Suprapubic skin (tissue), 4 donors: ENCODE measurements around the gene CCBE1. TPM values are rescaled to one million over a fixed set of nuclear protein-coding genes. Genes with fewer than 3 reads are reported as not detected.
"Not testable (repeated sequence)": the region's sequence is repeated elsewhere in the genome, so short reads cannot be mapped to it uniquely, and the experiment has no call there.

Experiments used
- DNase-seq, 2 donors: peaks; one replicate each; pipeline ENCODE4 v3.0.0-alpha.2; 2019; ENCODE audit warnings: low spot score in 2 of 2
- H3K27ac ChIP-seq: fragments of 200-600 bp; sonication (generic); one replicate; pipeline ENCODE4 v1.5.1; 2019
- H3K27me3 ChIP-seq: fragments of 200-600 bp; sonication (generic); one replicate; pipeline ENCODE4 v1.5.1; 2019
- H3K36me3 ChIP-seq: fragments of 200-600 bp; sonication (generic); one replicate; pipeline ENCODE4 v1.5.1; 2019
- H3K4me1 ChIP-seq: fragments of 200-600 bp; sonication (generic); one replicate; pipeline ENCODE4 v1.5.1; 2019
- H3K4me3 ChIP-seq: fragments of 200-600 bp; sonication (generic); one replicate; pipeline ENCODE4 v1.5.1; 2019; ENCODE audit warnings: mild to moderate bottlenecking
- H3K9me3 ChIP-seq: fragments of 200-600 bp; sonication (generic); one replicate; pipeline ENCODE4 v1.5.1; 2019
- EP300 ChIP-seq: sonication (generic); formaldehyde crosslinking; IDR thresholded peaks from one replicate; pipeline ENCODE4 v1.6.1; 2017; ENCODE audit warnings: antibody characterized with exemption
- POLR2A ChIP-seq, 2 donors: fragments of 450-650 bp; IDR thresholded peaks; one replicate each; pipeline ENCODE4 v1.6.1; 2017; ENCODE audit warnings: antibody characterized with exemption in 2 of 2, mild to moderate bottlenecking in 2 of 2, moderate library complexity in 2 of 2
- POLR2AphosphoS5 ChIP-seq, 3 donors: sonication (generic); formaldehyde crosslinking; IDR thresholded peaks; one replicate each; pipeline ENCODE4 v1.6.1; 2017; ENCODE audit warnings: antibody characterized with exemption in 3 of 3
- WGBS: methylation state at CpG from one replicate; pipeline ENCODE4 v1.1.5; 2018; 5-methylcytosine and 5-hydroxymethylcytosine counted together
- total RNA-seq, 4 donors: library from RNA; depleted of rRNA; stranded (reverse); fragments of >200 nt; gene quantifications; one replicate each; pipeline ENCODE4 v1.1.0, GENCODE V29; 2016
- TF ChIP-seq, protein P1 (sequence below), 2 donors: fragments of 200-600 bp in 1 of 2; fragments of 450-650 bp in 1 of 2; sonication (generic) in 1 of 2; IDR thresholded peaks; one replicate each; pipeline ENCODE4 v1.5.1; 2016 to 2019; ENCODE audit warnings: antibody characterized with exemption in 2 of 2, mild to moderate bottlenecking in 1 of 2, moderate library complexity in 1 of 2

Gene CCBE1
- total RNA-seq, 4 donors from 2014 or later: 0.81 to 3.7 (median 1.7) TPM

DNA sequence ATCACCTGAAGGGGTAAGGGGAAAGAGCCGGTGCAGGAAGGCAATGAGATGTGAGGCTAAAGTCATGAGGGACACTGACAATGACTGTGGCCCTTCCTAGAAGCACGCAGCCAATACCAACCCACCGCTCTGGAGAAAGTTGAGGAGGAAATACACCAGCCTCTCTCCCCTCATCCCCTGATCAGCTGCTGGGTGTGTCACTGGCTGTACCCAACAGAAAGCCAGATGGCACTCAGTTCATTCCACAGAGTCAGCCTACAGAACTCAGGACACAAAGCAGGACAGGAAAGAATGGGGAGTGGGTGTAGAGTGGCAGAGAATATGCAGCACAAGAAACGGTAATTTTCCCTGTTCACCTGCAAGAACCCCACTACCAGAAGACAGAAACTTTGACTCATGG, 29.7 kb downstream of the CCBE1 start:
- WGBS: 91% methylated on average over 4 of the region's 4 CpGs

DNA sequence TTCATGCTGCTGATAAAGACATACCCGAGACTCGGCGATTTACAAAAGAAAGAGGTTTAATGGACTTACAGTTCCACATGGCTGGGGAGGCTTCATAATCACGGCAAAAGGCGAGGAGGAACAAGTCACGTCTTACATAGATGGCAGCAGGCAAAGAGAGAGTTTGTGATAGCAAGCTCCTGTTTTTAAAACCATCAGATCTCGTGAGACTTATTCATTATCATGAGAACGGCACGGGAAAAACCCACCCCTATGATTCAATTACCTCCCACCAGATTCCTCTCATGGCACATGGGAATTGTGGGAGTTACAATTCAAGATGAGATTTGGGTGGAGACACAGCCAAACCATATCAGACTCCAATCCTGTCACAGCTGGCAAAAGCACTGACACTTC, 31.2 kb downstream of the CCBE1 start:
- H3K27me3 ChIP-seq, H3K4me1 ChIP-seq, H3K4me3 ChIP-seq, H3K9me3 ChIP-seq, DNase-seq, H3K27ac ChIP-seq, H3K36me3 ChIP-seq: not testable (repeated sequence)
- WGBS: 82% methylated on average over 9 of the region's 9 CpGs

More for the DNA sequence above, 29.7 kb downstream of the CCBE1 start:
- Histone ChIP-seq H3K27ac (no peak overlapping the region), H3K4me1 (peaks cover 6% of the 10 kb centered on the region), H3K9me3 (no peaks in the 10 kb centered on the region), H3K4me3 (no peak overlapping the region), H3K27me3 (no peaks in the 10 kb centered on the region), H3K36me3 (no peaks in the 10 kb centered on the region)
- TF ChIP-seq, protein P1, sequence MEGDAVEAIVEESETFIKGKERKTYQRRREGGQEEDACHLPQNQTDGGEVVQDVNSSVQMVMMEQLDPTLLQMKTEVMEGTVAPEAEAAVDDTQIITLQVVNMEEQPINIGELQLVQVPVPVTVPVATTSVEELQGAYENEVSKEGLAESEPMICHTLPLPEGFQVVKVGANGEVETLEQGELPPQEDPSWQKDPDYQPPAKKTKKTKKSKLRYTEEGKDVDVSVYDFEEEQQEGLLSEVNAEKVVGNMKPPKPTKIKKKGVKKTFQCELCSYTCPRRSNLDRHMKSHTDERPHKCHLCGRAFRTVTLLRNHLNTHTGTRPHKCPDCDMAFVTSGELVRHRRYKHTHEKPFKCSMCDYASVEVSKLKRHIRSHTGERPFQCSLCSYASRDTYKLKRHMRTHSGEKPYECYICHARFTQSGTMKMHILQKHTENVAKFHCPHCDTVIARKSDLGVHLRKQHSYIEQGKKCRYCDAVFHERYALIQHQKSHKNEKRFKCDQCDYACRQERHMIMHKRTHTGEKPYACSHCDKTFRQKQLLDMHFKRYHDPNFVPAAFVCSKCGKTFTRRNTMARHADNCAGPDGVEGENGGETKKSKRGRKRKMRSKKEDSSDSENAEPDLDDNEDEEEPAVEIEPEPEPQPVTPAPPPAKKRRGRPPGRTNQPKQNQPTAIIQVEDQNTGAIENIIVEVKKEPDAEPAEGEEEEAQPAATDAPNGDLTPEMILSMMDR (IDR thresholded peaks at IDR 0.05): no peak
- no peak for TF ChIP-seq POLR2AphosphoS5 (IDR thresholded peaks at IDR 0.05)
- no peak for TF ChIP-seq EP300
- no peak for TF ChIP-seq POLR2A (IDR thresholded peaks at IDR 0.05)
- no peak for DNase-seq

DNA sequence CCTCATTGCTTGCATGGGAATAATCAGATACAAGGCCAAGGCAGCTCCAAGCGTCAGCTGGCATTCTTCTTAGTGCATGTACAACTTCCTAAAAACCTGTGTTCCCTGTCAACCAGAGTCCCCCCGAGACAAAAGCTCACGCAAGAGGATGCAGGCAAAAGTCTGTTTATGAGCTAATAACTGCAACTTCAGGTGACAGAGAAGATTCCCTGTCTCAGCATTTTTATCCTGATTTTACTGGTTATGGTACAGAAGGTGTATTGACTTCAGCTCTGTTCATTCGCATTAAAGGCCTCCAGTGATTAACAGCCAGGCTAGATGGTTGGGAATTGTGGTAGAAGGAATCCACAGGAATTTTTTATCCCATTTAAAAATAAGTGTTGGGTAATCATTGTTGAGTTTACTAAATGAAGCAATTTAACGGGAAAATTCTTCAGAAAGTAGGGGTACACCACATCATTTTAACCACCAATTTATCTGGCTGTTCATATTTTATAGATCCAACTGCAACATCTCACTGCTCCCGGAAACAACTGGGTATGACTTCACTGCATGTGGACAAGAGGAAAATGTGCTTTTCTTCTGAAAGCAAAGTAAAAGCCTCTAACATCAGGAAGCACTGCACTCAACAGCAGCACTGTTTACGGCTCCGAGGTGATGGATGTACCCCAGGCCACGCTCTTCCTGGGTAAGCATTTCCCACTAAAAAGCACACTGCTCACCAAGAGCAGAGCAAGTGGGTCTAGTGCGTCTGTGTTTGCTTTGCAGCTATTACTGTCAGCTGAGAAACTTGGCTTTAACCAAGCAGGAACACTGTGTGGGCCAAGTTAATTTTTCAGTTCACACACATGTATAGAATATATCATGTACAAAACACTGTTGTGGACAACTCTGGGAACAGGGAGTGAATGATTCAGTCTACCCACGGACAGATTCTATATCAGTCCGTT, 31.9 kb downstream of the CCBE1 start:
- Histone ChIP-seq H3K27ac (no peak overlapping the region), H3K27me3 (no peaks in the 10 kb centered on the region), H3K36me3 (no peaks in the 10 kb centered on the region), H3K9me3 (no peaks in the 10 kb centered on the region), H3K4me1 (no peaks in the 10 kb centered on the region), H3K4me3 (no peak overlapping the region)
- WGBS: 77% methylated on average over 12 of the region's 12 CpGs
- TF ChIP-seq POLR2A (IDR thresholded peaks at IDR 0.05): no peak
- no peak for TF ChIP-seq POLR2AphosphoS5 (IDR thresholded peaks at IDR 0.05)
- no peak for DNase-seq

DNA sequence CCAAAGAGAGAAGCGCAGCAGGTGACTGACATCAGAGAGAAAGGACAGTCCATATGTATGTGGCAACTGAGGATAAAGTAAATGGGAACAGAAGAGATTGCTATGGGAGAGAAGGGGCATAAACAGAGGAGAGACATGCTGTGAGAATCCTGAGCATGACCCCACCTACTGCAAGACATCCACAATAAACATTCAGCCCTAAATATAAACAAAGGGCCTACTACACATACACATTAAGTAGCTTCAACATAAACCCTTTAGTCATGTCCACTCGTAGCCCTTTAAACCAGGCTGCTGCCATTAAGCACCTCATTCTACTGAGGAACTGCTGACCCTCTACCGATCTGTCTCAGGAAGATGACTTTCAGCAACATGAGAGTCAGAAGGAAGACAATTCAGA, 32.9 kb downstream of the CCBE1 start:
- H3K27ac ChIP-seq: no peak overlapping the region
- H3K4me3 ChIP-seq: no peak overlapping the region
- H3K36me3 ChIP-seq: no peaks in the 10 kb centered on the region
- H3K4me1 ChIP-seq: no peaks in the 10 kb centered on the region
- TF ChIP-seq, protein P1 (IDR thresholded peaks at IDR 0.05): no peak
- no peak for TF ChIP-seq POLR2AphosphoS5 (IDR thresholded peaks at IDR 0.05)
- no peak for TF ChIP-seq POLR2A (IDR thresholded peaks at IDR 0.05)
- no peak for TF ChIP-seq EP300
- 93% methylated on average over 3 of the region's 3 CpGs for WGBS
- no peaks in the 10 kb centered on the region for H3K9me3 ChIP-seq
- no peaks in the 10 kb centered on the region for H3K27me3 ChIP-seq
- DNase-seq: no peak

DNA sequence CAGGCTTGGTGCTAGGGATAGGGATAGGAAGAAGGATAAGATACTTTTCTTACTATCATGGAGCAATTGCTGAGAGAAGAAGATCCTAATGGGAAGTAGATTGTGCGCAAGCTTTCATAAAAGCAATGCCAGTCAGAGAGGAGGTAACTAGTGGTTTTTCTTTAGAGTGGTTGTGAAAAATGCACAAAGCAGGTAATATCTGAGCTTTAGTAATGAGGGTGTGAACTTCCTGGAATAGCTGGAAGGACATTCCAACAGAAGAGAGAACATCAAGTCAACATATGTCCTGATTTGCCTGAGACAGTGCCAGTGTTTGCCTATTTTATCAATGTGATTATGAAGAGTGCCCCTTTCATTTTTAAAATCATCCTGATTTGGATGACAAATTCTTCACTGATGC, 34.1 kb downstream of the CCBE1 start:
- Histone ChIP-seq H3K27ac (no peak overlapping the region), H3K4me1 (no peaks in the 10 kb centered on the region), H3K36me3 (no peaks in the 10 kb centered on the region), H3K4me3 (no peak overlapping the region), H3K9me3 (no peaks in the 10 kb centered on the region), H3K27me3 (no peaks in the 10 kb centered on the region)
- TF ChIP-seq POLR2A (IDR thresholded peaks at IDR 0.05): no peak
- no peak for TF ChIP-seq EP300
- TF ChIP-seq, protein P1 (IDR thresholded peaks at IDR 0.05): no peak
- no peak for TF ChIP-seq POLR2AphosphoS5 (IDR thresholded peaks at IDR 0.05)
- 97% methylated on average over 1 of the region's 1 CpG for whole genome bisulfite sequencing
- no peak for DNase-seq

DNA sequence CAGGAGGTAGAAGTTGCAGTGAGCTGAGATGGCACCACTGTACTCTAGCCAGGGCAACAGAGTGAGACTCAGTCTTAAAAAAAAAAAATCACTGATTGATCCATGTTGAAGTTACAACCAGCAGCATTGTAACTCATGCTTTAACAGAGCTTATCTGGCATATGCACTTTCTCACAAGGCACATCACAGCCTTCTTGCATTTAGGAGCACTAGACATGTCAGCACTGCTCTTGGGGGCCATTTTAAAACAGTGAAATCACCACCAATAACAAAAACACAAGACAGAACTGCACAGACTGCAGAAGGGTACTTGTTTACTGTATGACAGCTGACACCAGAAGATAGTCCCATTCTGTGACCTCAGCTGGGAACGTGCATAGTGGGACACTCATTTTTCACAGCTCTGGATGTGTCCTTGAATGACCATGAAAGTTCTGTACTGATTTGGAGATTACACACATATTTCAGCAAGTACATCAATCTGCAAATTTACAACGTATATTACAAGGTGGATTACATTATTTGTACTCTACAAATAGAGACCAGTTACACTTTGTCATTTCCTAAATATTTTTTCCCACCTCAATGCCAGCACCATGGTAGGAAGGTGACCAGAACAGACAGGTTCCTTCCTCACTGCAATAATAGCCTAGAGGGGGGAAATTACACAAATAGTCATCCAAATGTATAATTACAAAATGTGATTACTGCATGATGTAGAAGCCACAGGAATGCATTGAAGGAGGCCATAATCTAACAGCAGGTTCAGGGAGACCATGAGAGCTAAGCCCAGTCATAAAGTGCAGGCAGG, 35.1 kb downstream of the CCBE1 start:
- H3K27ac ChIP-seq: no peak overlapping the region
- no peaks in the 10 kb centered on the region for H3K9me3 ChIP-seq
- H3K4me1 ChIP-seq: no peaks in the 10 kb centered on the region
- TF ChIP-seq EP300: no peak
- no peak for TF ChIP-seq POLR2AphosphoS5 (IDR thresholded peaks at IDR 0.05)
- TF ChIP-seq POLR2A (IDR thresholded peaks at IDR 0.05): no peak
- TF ChIP-seq, protein P1 (IDR thresholded peaks at IDR 0.05): no peak
- H3K4me3 ChIP-seq: no peak overlapping the region
- no peak for DNase-seq
- H3K36me3 ChIP-seq: no peaks in the 10 kb centered on the region
- H3K27me3 ChIP-seq: no peaks in the 10 kb centered on the region
- WGBS: 52% methylated on average over 2 of the region's 2 CpGs
